SHP77 (cell line): ENCODE results near the gene CCDC18.
"Not testable (repeated sequence)": the region's sequence is repeated elsewhere in the genome, so short reads cannot be mapped to it uniquely, and the experiment has no call there.

Experiments
- DNase-seq, 2 experiments: peaks; one replicate each; lab custom pipeline; 2025; lab: John Stamatoyannopoulos, UW

Gene CCDC18

DNA sequence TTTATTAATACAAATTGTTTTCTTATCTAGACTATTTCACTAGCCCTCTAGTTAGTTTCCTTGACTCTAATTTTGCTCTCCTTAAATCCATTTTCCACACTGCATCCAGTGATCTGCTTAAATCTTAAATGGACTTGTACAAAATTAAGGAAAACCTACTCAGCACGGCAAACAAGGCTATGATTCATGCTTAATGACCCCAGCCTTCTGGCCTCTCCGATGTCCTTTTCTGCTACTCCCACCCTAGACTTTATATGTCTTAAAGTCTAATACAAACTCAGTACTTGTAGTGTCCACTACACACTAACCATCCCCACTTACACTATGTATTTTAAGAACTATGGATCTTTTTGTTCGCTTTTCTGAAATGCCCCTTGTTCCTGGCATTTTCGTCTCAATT lies 2.5 kb upstream of the CCDC18 start:
- no peak for DNase-seq

DNA sequence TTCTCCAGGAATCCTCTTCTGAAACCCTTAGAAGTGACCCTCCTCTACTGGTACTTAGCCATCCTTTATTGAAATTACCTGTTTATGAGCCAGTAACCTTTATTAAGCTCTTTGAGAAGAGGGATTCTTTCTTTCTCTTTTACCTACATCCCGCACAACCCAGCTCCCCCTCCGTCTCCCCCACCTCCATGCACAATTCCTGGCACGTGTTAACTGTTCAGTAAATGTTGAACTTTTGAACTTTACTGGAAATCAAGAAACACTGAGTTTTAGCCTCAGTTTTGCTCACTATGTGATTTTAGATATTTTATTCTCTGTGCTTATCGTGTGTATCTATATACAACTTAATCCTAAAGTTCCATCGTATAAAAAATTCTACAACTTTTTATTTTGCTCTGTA lies 2.1 kb upstream of the CCDC18 start:
- DNase-seq: no peak

GRCh38 chr1:93179886-93180722 lies 420 bp upstream of the CCDC18 start, which contains the start of gene TMED5:
Gene TMED5 (minus strand): TSS chr1:93180413. CDS start chr1:93180242, 171 bp downstream.
- DNase-seq: peak; percentile 96 to 97

GRCh38 chr1:93186667-93187066 lies 6.1 kb downstream of the CCDC18 start:
- no peak for DNase-seq

DNA sequence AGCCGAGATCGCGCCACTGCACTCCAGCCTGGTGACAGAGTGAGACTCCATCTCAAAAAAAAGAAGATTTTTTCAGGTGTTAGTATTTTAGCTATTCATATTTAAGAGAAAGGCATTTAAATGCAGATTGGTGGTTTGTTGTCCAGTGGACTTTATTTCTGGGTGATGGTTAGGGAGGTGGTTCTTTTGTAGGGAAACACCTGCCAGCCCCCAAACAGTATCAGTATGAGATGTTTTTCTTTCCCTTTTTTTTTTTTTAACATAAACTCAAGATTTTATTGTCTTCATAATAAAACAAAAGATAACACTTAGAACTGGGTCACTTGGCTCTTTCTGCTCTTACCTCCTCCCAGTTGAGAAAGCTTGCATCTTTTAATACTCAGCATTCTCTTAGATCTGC lies 9.9 kb downstream of the CCDC18 start:
- DNase-seq: no peak

DNA sequence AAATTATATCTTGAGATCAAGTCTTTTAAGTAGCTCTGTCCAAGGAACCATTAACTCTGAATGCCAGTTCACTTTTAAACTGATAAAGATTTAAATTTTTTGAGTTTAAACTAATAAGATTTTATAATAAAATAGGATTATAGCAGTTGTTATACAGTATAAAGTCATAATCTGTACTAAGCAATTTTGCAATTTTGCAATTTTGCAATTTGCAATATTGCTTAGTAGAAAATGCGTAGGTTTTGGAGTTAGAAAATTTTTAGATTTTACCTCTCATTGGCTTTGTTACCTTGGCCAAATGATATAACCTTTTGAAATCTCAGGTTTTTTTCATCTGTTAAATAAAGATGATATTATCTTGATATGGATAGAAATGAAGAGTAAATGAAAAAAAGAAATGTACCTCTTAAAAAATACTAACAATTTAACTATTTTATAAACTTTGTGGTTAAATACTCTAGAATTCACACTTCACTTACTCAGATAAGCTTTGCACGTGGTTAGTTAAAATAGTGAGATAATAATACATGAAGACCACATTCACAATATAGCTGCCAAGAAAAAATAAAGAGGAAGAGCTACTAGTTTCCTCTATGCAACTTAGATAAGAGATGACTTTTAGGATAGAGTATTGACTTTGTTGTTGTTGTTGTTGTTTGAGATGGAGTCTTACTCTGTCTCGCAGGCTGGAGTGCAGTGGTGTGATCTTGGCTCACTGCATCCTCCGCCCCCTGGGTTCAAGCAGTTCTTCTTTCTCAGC lies 13.9 kb downstream of the CCDC18 start:
- no peak for DNase-seq

GRCh38 chr1:93196591-93196990 lies 16.1 kb downstream of the CCDC18 start:
- no peak for DNase-seq

GRCh38 chr1:93199150-93199549 lies 18.6 kb downstream of the CCDC18 start:
- DNase-seq: no peak

GRCh38 chr1:93200086-93200620 lies 19.6 kb downstream of the CCDC18 start:
- DNase-seq: no peak

- DNase-seq: no peak
Measured at GRCh38 chr1:93200714-93201113, 20.2 kb downstream of the CCDC18 start.

DNA sequence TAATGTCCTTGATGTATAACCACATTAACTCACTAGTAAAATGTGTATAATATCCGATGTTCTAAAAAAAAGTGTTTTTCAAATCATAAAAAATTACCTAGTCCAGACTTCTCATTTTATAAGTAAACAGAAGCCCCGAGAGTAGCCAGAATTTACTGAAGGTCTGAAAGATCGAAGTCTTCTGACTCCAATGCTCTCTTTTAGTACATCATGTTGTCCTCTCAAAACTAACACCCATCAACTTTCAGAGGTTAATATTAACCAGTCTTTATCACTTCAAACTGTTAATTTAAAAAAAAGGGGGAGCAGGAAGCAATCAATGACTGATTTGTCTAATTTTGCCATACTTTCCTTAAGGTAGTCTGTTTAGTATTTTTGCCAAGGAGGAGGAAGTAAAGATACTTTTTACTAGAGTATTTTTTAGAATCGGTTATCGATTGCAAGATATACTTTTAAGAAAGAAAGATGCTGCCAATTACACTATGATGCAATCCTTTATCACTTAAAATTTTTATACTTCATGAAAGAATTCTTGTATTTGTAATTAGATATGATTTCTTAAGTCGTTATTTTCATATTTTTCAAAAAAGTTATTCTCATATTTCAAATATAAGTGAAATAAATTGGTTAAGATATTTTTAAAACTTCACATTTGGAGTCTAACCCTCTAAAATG lies 25.5 kb downstream of the CCDC18 start:
- no peak for DNase-seq

DNA sequence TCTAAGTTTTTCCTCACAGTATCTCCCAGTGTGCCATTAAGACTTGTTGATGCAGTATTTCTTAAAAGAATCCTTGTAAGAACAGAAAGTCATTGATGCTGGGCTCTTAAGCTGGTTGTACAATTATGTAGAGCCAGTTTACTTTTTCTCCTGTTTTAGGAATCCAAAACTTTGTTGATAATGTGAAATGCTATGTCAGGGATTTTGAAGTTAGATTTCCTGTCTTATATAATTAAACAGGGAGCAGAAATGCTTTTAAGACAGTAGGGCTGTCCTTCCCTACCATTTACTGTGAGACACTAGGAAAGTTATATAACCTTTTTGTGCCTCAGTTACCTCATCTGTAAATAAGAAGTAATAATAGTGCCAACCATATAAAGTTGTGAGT lies 26.0 kb downstream of the CCDC18 start:
- no peak for DNase-seq

DNA sequence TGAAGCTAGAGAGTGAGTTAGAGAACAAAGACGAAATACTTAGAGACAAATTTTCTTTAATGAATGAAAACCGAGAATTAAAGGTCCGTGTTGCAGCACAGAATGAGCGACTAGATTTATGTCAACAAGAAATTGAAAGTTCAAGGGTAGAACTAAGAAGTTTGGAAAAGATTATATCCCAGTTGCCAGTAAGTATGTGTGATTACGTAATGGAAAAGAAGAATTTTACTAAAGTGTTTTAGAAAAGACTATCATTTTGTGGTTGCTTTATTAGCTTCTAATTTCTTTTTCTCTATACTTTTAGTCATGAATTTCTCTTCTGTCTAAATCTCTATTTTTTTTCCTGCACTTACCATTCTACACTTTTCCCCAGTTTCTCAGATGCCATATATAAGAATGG lies 26.7 kb downstream of the CCDC18 start:
- no peak for DNase-seq

- DNase-seq: no peak
Measured at GRCh38 chr1:93215322-93215721, 34.8 kb downstream of the CCDC18 start.

- DNase-seq: no peak
Measured at GRCh38 chr1:93219443-93219842, 38.9 kb downstream of the CCDC18 start.

GRCh38 chr1:93220716-93221115 lies 40.2 kb downstream of the CCDC18 start:
- DNase-seq: not testable (repeated sequence)

DNA sequence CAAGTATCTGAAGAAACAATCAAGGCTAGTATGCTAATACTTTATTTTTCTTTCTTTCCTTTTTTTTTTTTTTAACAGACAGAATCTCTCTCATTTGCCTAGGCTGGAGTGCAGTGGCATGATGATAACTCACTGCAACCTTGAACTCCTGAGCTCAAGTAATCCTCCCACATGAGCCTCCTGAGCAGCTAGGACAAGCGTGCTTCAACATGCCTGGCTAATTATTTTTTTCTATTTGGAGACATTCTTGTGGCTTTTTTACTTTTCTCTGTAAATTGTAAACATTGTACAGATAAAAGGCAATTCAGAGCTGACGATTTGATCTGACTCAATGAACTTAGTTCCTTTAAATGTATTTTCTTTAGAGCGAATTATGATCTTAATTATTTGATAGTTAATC lies 41.4 kb downstream of the CCDC18 start:
- DNase-seq: no peak

GRCh38 chr1:93223023-93223675 lies 42.6 kb downstream of the CCDC18 start:
- no peak for DNase-seq

GRCh38 chr1:93235261-93235660 lies 54.7 kb downstream of the CCDC18 start:
- DNase-seq: no peak

DNA sequence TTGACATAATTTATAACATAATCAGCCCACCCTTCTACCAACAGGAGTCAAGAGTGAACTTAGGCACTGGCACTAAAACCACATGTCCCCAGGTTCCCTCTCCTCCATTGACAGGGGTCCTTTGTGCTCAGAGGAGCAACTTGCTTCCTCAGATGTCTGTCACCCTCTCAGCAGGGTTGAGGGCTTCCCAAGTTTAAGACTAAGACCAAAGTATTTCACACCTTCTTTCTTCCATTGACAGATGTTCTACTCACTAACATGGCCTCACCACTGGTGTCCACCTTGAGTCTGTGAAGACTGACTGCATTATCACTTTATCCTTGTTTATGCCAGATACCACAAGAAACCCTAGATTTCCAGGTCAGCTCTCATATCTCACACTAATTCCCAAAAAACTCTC lies 56.5 kb downstream of the CCDC18 start:
- no peak for DNase-seq

- no peak for DNase-seq
Measured at GRCh38 chr1:93238425-93238824, 57.9 kb downstream of the CCDC18 start.

DNA sequence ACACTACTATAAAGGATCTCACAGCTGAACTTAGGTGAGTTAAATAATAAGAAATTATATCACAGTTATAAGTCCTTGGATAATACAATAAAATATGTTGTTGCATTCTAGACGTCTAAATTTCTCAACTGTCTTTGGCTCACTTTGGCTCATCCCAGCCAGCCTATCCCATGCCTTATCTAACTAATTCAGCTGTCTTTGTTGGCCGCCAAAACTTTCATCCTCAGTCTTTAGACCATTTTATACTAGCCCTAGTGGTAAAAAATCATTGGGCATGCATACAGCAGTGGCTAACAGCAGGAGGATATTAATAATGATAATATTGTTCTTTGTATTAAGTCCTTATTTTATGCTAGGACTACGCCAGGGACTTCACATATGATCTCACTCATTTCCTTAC lies 59.3 kb downstream of the CCDC18 start:
- no peak for DNase-seq
